IMR-90 (cell line): ENCODE measurements around the gene ANKMY1.

Experiments used
- ELK1 ChIP-seq: fragments of 150-350 bp; IDR thresholded peaks from 2 replicates; pipeline ENCODE4 v1.6.1; 2016; ENCODE audit warnings: low read depth, mild to moderate bottlenecking, low read length, moderate library complexity, borderline replicate concordance
- RAD21 ChIP-seq: IDR thresholded peaks from 2 replicates; pipeline ENCODE4 v1.6.1; 2012; ENCODE audit warnings: low read length, improper control_type of control experiment

GRCh38 chr2:240523451-240524281 lies 34.1 kb downstream of the ANKMY1 start:
- TF ChIP-seq ELK1 (no peak), RAD21 (no peak)
